Hepatocyte (in vitro differentiated cells): ENCODE results near the gene PSMA1.
"Not testable (repeated sequence)": the region's sequence is repeated elsewhere in the genome, so short reads cannot be mapped to it uniquely, and the experiment has no call there.

ENCODE experiments used
- CTCF ChIP-seq: fragments of 200-600 bp; sonication (generic); IDR thresholded peaks from 2 replicates; pipeline ENCODE4 v1.5.1; 2016; ENCODE audit warnings: antibody characterized with exemption, mild to moderate bottlenecking; ENCODE audit not compliant: poor library complexity
- EZH2phosphoT487 ChIP-seq: fragments of 200-600 bp; sonication (generic); IDR thresholded peaks from one replicate; pipeline ENCODE4 v1.6.1; 2018; ENCODE audit warnings: antibody characterized with exemption, mild to moderate bottlenecking, low read depth, moderate library complexity; ENCODE audit not compliant: unreplicated experiment, severe bottlenecking

DNA sequence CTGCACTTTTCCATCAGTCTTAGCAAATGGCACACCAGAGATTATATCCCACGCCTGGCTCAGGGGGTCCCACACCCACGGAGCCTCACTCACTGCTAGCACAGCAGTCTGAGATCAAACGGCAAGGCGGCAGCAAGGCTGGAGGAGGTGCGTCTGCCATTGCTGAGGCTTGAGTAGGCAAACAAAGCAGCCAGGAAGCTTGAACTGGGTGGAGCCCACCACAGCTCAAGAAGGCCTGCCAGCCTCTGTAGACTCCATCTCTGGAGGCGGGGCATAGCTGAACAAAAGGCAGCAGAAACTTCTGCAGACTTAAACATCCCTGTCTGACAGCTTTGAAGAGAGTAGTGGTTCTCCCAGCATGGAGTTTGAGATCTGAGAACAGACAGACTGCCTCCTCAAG is 49.3 kb upstream of the PSMA1 start:
- TF ChIP-seq CTCF, EZH2phosphoT487: not testable (repeated sequence)
